NCI-H526 treated with DMSO at 0.1 percent for 48 hours (cell line): ENCODE results near the gene DMRTA2.
A peak's percentile ranks its signal among the peaks of the same experiment; 100 is the strongest.

Source experiments
- DNase-seq: peaks from one replicate; lab custom pipeline; 2025; lab: John Stamatoyannopoulos, UW

DMRTA2 gene

DNA sequence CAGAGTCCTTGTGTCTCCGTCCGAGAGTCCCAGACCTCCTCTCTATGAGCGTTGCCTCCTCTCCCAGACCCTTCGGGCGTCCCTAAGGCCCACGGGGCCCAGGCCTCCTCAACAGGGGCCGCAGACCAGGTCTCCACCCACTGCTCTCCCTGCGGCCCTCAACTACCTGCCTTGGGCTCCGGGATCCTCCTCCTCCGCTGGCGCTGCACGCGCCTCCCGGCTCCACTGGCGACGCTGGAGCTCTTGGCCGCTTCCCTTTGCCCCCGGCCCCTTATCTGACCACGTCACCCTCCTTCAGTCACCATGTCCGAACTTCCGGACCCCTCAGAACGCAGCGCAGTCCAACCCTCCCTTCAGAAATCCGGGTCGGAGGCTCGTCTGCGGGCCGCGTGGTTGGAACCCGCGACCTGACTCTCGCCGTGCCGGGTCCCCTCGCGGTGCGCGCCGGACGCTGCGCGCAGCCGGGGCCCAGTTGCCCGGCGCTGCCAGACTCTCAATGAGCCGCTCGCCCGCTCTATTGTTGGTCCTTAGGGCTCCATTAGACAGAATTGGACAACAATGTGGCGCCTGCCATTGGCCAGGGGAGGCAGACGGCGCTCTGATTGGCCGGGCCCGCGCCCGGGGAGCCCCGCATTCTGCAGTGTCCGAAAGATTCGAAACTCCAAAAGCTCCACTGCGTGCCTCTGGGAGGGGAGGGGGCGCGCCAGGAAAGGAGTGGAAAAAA, at the start of gene DMRTA2:
TSS of gene DMRTA2 (minus strand) at position 498 of the 724 bp plus-strand sequence. CDS start 1,907 bp downstream, outside the sequence.
- DNase-seq, result peak; percentile 38

GRCh38 chr1:50471967-50472366, 48.7 kb upstream of the DMRTA2 start:
- no peak for DNase-seq

DNA sequence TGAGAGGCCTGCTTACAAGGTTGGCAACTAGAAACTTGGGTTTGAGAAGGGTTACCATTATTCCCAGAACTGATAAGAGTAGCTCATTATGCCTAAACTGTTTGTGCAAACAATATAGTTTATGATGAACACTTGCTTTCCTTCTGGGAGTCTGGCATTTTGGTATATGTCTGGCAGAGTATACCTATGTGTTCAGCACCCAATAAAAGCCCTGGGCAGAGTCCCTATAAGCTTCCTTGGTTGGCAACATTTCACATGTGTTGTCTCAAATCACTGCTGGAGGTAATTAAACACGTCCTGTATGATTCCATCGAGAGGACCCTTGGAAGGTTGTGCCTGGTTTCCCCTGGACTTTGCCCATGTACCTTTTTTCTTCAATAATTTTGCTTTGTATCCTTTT, 39.7 kb upstream of the DMRTA2 start:
- DNase-seq, result no peak

- DNase-seq, result no peak
These were observed 35.3 kb upstream of the DMRTA2 start for GRCh38 chr1:50458507-50458906.

DNA sequence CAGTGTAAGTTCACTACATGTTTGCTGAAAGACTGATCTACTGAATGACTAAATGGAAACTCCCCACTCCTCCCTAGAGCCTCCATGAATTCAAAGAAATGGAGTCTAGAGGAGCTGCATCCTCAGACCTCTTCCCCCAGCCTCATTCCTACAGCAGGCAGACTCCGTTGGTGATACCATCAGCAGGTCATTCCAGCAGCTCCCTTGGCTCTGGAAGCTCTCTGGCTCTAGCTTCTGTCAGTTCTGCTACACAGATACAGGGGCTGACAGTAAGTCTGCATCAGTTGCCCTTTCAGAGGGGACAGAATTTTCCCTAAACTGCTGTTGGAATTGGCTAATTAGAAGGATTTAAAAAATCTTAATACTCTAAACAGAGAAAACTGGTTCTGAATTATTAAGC, 31.7 kb upstream of the DMRTA2 start:
- DNase-seq, result no peak

- no peak for DNase-seq
These were observed 30.0 kb upstream of the DMRTA2 start for GRCh38 chr1:50453266-50453665.

- DNase-seq, result no peak
These were observed 29.5 kb upstream of the DMRTA2 start for GRCh38 chr1:50452700-50453099.

GRCh38 chr1:50450861-50451653, 27.8 kb upstream of the DMRTA2 start:
- no peak for DNase-seq

DNA sequence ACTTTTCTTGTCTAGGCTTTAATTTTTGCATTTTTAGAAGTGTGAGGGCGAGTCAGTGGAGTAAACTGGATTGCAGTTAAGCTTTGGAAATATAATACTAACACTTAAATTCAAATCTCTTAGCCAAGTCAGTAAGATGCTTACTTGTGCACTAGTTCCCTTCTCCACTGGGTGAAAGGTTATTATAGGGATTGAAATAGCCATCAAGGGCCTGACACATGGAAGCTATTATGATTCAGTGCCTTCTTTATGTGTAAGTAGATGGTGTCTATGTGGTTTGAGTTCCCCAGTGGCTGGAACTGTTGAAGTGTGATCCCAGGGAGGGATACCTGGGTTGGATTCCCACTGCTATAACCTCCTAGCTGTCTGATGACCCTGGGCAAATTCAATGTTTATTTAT, 24.7 kb upstream of the DMRTA2 start:
- no peak for DNase-seq

DNA sequence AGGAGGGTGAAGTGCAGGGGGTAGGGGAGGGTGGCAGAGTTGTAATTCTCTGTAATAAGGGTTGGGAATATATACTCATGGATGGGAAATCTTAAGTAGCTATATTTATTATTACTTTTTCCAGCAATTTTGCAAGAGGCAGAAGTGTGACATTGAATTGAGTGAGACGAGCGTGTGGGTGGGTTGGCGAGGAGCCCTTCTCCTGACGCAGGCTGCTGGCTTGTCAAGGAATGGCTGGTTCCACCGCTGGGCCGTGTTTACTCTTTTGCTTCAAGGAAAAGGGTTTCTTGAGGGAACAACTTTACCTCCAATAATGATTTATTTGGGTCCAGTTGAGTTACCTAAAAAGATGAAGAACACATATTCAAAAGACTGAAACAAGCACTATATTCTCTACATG, 17.9 kb upstream of the DMRTA2 start:
- DNase-seq, result no peak

- DNase-seq, result no peak
These were observed 15.7 kb upstream of the DMRTA2 start for GRCh38 chr1:50438945-50439344.

- DNase-seq, result no peak
These were observed 13.2 kb upstream of the DMRTA2 start for GRCh38 chr1:50436489-50436888.

GRCh38 chr1:50430010-50430405, 6.8 kb upstream of the DMRTA2 start:
- no peak for DNase-seq

GRCh38 chr1:50427818-50428779, 4.9 kb upstream of the DMRTA2 start:
- no peak for DNase-seq

DNA sequence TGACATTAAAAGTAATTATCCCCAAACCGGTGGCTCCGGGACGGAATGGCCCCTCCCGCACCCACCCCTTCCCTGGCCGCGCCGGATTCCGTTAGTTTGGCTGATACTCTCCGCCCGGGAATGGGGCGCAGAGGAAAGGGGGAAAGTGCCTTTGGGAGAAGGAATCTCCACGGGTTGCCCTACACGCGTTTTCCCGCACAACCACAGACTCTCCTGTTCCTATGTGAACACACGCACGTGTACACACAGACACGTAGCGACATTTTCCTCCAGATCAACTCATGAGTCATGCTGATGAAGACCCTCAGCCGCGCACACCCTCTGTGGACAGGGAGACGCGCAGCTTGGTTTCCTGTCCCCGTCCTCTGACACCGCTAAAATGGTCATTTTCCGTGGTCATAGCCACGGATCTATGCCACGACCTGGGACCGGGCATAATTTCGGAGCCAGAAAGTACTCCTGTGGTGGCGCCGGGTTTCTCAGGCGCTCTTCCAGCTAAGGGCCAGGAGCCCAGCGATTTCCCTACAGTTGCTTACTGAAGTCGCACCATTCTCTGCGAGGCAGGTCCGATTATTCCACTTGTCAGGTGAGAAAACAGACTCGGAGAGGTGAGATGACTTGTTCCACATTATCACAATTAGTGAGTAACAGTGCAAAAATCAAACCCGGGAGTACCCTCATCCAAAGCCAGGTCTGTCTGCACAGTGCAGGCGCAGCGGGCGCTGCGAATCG, 4.0 kb upstream of the DMRTA2 start:
- DNase-seq, result peak; percentile 27

DNA sequence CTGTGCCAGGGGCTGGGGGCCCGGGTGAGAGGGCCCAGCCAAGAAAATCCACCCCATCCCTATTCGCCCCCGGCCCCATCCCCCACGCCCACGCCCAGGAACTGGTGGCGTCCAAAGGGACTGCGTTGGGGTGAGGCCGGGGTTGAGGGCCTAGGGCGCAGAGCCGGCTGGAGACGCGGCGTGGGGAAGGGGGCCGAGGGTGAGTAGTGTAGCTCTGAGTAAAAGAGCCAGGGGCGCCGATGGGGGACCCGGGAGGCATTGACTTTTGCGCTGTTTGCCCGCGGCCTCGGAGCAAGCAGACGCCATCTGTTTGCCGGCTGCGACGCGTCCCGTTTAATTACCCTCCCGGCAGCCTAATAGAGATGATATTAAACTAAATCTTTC, 3.5 kb upstream of the DMRTA2 start:
- no peak for DNase-seq

- no peak for DNase-seq
These were observed 3.0 kb upstream of the DMRTA2 start for GRCh38 chr1:50426108-50426700.

- peak; percentile 21 for DNase-seq
These were observed 2.3 kb upstream of the DMRTA2 start for GRCh38 chr1:50425376-50426107.

DNA sequence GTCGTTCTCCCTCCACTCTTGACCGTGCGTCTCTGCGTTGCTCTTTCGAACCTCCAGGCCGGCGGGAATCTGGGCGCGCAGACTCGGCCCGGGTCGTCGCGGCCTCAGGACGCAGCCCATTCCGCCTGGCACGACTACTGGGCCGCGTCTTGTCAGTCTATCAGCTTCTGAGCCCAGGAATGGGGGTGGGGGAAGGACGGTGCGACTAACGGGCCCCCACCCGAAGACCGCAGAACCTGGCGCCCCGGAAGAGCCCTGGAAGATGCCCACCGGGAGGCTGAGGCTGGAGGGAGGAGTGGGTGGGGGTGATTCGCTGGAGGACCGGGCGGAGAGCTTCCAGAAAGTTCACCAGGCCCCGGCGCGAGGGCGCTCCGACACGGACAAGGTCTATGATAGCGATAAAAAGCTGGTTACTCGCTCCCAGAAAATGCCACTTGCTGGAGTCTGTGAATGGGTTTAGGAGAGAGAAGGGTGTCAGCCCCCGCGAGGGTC, 1.7 kb upstream of the DMRTA2 start:
- DNase-seq, result no peak
